ENCODE results near the gene EXOG. TPM values are rescaled to one million over a fixed set of nuclear protein-coding genes. Genes with fewer than 3 reads are reported as not detected.

EXOG gene
- total RNA-seq, 4 donors from 2014 or later, result 1.4 to 3.9 (median 2.3) TPM

GRCh38 chr3:38509732-38510131, 13.6 kb downstream of the EXOG start:
- Histone ChIP-seq H3K4me1 (no peaks in the 10 kb centered on the region), H3K36me3 (peaks cover 31% of the 10 kb centered on the region), H3K27ac (no peak overlapping the region), H3K27me3 (no peaks in the 10 kb centered on the region), H3K4me3 (no peak overlapping the region), H3K9me3 (no peaks in the 10 kb centered on the region)
- no peak for TF ChIP-seq EP300 (IDR thresholded peaks at IDR 0.05)
- DNase-seq (ENCODE audit: low spot score in 2 of 2), result no peak
- WGBS, result 81% methylated on average over 2 of the region's 2 CpGs

DNA sequence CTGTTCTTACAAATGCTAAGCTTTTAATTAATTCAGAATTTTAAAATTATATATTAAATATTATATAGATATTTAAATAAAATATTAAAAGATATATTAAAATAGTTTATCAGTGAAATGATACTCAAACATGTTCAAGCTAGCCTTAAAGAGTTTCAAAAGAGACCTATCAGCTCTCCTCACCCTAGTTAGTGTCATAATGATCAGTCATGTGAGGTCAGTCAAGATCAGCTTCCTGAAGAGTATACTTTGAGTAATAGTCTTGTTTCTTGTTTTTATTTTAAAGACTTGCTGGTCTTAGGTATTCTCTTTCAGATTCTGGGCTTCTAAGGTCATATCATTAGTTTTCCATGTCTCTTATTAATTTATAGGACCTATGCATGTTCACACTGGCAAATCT, 14.5 kb downstream of the EXOG start:
- no peak for DNase-seq (ENCODE audit: low spot score in 2 of 2)
- H3K4me1 ChIP-seq, result no peaks in the 10 kb centered on the region
- no peak overlapping the region for H3K27ac ChIP-seq
- H3K27me3 ChIP-seq, result no peaks in the 10 kb centered on the region
- TF ChIP-seq POLR2A (IDR thresholded peaks at IDR 0.05) (no peak), EP300 (IDR thresholded peaks at IDR 0.05) (no peak), POLR2AphosphoS5 (IDR thresholded peaks at IDR 0.05) (no peak), CTCF (IDR thresholded peaks at IDR 0.05) (no peak)
- peaks cover 33% of the 10 kb centered on the region for H3K36me3 ChIP-seq
- no peaks in the 10 kb centered on the region for H3K9me3 ChIP-seq
- H3K4me3 ChIP-seq, result no peak overlapping the region

GRCh38 chr3:38511546-38511945, 15.4 kb downstream of the EXOG start:
- TF ChIP-seq POLR2A (IDR thresholded peaks at IDR 0.05), result no peak
- TF ChIP-seq EP300 (IDR thresholded peaks at IDR 0.05), result no peak
- no peak for TF ChIP-seq CTCF (IDR thresholded peaks at IDR 0.05)
- no peak for TF ChIP-seq POLR2AphosphoS5 (IDR thresholded peaks at IDR 0.05)
- WGBS, result 79% methylated on average over 3 of the region's 3 CpGs
- no peak for DNase-seq (ENCODE audit: low spot score in 2 of 2)
- no peak overlapping the region for H3K27ac ChIP-seq
- no peak overlapping the region for H3K4me3 ChIP-seq
- H3K36me3 ChIP-seq, result peaks cover 31% of the 10 kb centered on the region
- no peaks in the 10 kb centered on the region for H3K27me3 ChIP-seq
- no peaks in the 10 kb centered on the region for H3K4me1 ChIP-seq
- H3K9me3 ChIP-seq, result no peaks in the 10 kb centered on the region

GRCh38 chr3:38515367-38515766, 19.2 kb downstream of the EXOG start:
- H3K4me1 ChIP-seq, result no peaks in the 10 kb centered on the region
- WGBS, result 88% methylated on average over 2 of the region's 7 CpGs
- H3K27ac ChIP-seq, result no peak overlapping the region
- H3K9me3 ChIP-seq, result no peaks in the 10 kb centered on the region
- no peak for TF ChIP-seq CTCF (IDR thresholded peaks at IDR 0.05)
- TF ChIP-seq POLR2AphosphoS5 (IDR thresholded peaks at IDR 0.05), result no peak
- no peak for TF ChIP-seq POLR2A (IDR thresholded peaks at IDR 0.05)
- TF ChIP-seq EP300 (IDR thresholded peaks at IDR 0.05), result no peak
- peaks cover 20% of the 10 kb centered on the region for H3K36me3 ChIP-seq
- H3K27me3 ChIP-seq, result no peaks in the 10 kb centered on the region
- DNase-seq (ENCODE audit: low spot score in 2 of 2), result no peak
- no peak overlapping the region for H3K4me3 ChIP-seq

- WGBS, result 38% methylated on average over 1 of the region's 1 CpG
- H3K9me3 ChIP-seq, result no peaks in the 10 kb centered on the region
- no peaks in the 10 kb centered on the region for H3K4me1 ChIP-seq
- no peaks in the 10 kb centered on the region for H3K27me3 ChIP-seq
- H3K27ac ChIP-seq, result no peak overlapping the region
- no peak for TF ChIP-seq POLR2AphosphoS5 (IDR thresholded peaks at IDR 0.05)
- no peak for TF ChIP-seq POLR2A (IDR thresholded peaks at IDR 0.05)
- peaks cover 18% of the 10 kb centered on the region for H3K36me3 ChIP-seq
- DNase-seq (ENCODE audit: low spot score in 2 of 2), result no peak
- H3K4me3 ChIP-seq, result no peak overlapping the region
Measured at GRCh38 chr3:38516669-38517068, 20.5 kb downstream of the EXOG start.

DNA sequence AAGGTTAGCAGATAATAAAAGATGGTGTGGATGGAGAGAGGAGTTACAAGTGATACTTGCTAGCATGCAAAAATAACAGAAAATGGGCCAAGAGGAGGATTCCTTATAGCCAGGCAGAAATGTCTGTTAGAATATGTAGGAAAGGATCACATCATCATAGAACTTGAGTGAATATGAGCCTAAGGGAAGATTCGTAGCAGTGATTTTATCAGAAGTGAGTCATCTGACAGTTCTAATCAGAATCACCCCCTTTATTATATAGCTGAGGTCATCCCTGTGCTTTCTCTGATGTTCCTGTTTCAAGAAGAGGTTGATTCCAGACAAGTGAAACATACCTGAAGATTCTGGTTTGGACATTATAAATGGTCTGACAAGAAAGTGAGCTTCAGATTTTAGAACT, 22.9 kb downstream of the EXOG start:
- Histone ChIP-seq H3K36me3 (peaks cover 16% of the 10 kb centered on the region), H3K4me3 (no peak overlapping the region), H3K27ac (no peak overlapping the region), H3K4me1 (no peaks in the 10 kb centered on the region), H3K27me3 (no peaks in the 10 kb centered on the region), H3K9me3 (no peaks in the 10 kb centered on the region)
- TF ChIP-seq POLR2A (IDR thresholded peaks at IDR 0.05), result no peak
- TF ChIP-seq POLR2AphosphoS5 (IDR thresholded peaks at IDR 0.05), result no peak
- TF ChIP-seq EP300 (IDR thresholded peaks at IDR 0.05), result no peak
- no peak for TF ChIP-seq CTCF (IDR thresholded peaks at IDR 0.05)
- WGBS, result 36% methylated on average over 1 of the region's 1 CpG
- DNase-seq (ENCODE audit: low spot score in 2 of 2), result no peak

Measured in suprapubic skin (tissue), 4 donors.